ENCODE results near the gene RGCC.
"Not testable (repeated sequence)": the region's sequence is repeated elsewhere in the genome, so short reads cannot be mapped to it uniquely, and the experiment has no call there.

RGCC gene

GRCh38 chr13:41492432-41493260 lies 35.3 kb downstream of the RGCC start:
- DNase-seq, result no peak

- no peak for DNase-seq
These were observed 36.9 kb downstream of the RGCC start for GRCh38 chr13:41494202-41494601.

- no peak for DNase-seq
These were observed 37.7 kb downstream of the RGCC start for GRCh38 chr13:41495044-41495443.

GRCh38 chr13:41496420-41497234 lies 39.3 kb downstream of the RGCC start:
- no peak for DNase-seq

- DNase-seq, result no peak
These were observed 40.1 kb downstream of the RGCC start for GRCh38 chr13:41497436-41497835.

- DNase-seq, result no peak
These were observed 42.1 kb downstream of the RGCC start for GRCh38 chr13:41499452-41499851.

- DNase-seq, result no peak
These were observed 43.2 kb downstream of the RGCC start for GRCh38 chr13:41500511-41500910.

GRCh38 chr13:41501281-41501680 lies 43.9 kb downstream of the RGCC start:
- DNase-seq, result no peak

- no peak for DNase-seq
These were observed 44.7 kb downstream of the RGCC start for GRCh38 chr13:41502031-41502430.

- no peak for DNase-seq
These were observed 45.3 kb downstream of the RGCC start for GRCh38 chr13:41502673-41503072.

- no peak for DNase-seq
These were observed 46.0 kb downstream of the RGCC start for GRCh38 chr13:41503356-41503755.

- not testable (repeated sequence) for DNase-seq
These were observed 47.3 kb downstream of the RGCC start for GRCh38 chr13:41504657-41505056.

GRCh38 chr13:41505209-41505835 lies 48.0 kb downstream of the RGCC start:
- no peak for DNase-seq

GRCh38 chr13:41506312-41506711 lies 49.0 kb downstream of the RGCC start:
- no peak for DNase-seq

- no peak for DNase-seq
These were observed 52.6 kb downstream of the RGCC start for GRCh38 chr13:41509971-41510370.

GRCh38 chr13:41511827-41512226 lies 54.5 kb downstream of the RGCC start:
- DNase-seq, result no peak

- DNase-seq, result no peak
These were observed 55.1 kb downstream of the RGCC start for GRCh38 chr13:41512441-41512840.

- no peak for DNase-seq
These were observed 56.2 kb downstream of the RGCC start for GRCh38 chr13:41513600-41513999.

GRCh38 chr13:41514853-41515395 lies 57.6 kb downstream of the RGCC start:
- no peak for DNase-seq

GRCh38 chr13:41515491-41516139 lies 58.3 kb downstream of the RGCC start:
- DNase-seq, result no peak

- no peak for DNase-seq
These were observed 58.8 kb downstream of the RGCC start for GRCh38 chr13:41516166-41516565.

- no peak for DNase-seq
These were observed 59.4 kb downstream of the RGCC start for GRCh38 chr13:41516760-41517159.
